HepG2 (cell line): ENCODE data around the gene C11orf58. TPM values are rescaled to one million over a fixed set of nuclear protein-coding genes. Genes with fewer than 3 reads are reported as not detected.

ENCODE experiments used
- ARID5B ChIP-seq: IDR thresholded peaks from 2 replicates; pipeline ENCODE4 v1.4.0; 2020; ENCODE audit warnings: mild to moderate bottlenecking, missing genetic modification reagents
- JUND ChIP-seq: sonication (generic); formaldehyde crosslinking; IDR thresholded peaks from 2 replicates; pipeline ENCODE4 v1.8.0; 2022; ENCODE audit warnings: mild to moderate bottlenecking, missing genetic modification reagents
- KAT8 ChIP-seq: IDR thresholded peaks from 2 replicates; pipeline ENCODE4 v1.6.1; 2016; ENCODE audit warnings: missing genetic modification reagents, missing compliant biosample characterization
- KDM2A ChIP-seq: sonication (generic); formaldehyde crosslinking; IDR thresholded peaks from 2 replicates; pipeline ENCODE4 v1.4.0; 2020; ENCODE audit warnings: low read depth, missing genetic modification reagents, borderline replicate concordance
- NCOR1 ChIP-seq: fragments of 200-600 bp; sonication (generic); IDR thresholded peaks from 2 replicates; pipeline ENCODE4 v1.7.0; 2017; ENCODE audit warnings: antibody characterized with exemption, low read length, borderline replicate concordance
- NPAS2 ChIP-seq: sonication (generic); formaldehyde crosslinking; IDR thresholded peaks from 2 replicates; pipeline ENCODE4 v1.8.0; 2022; ENCODE audit warnings: mild to moderate bottlenecking, missing genetic modification reagents, borderline replicate concordance
- PAF1 ChIP-seq: IDR thresholded peaks from 2 replicates; pipeline ENCODE4 v1.6.1; 2016; ENCODE audit warnings: missing genetic modification reagents, missing compliant biosample characterization
- SKIL ChIP-seq: sonication (generic); formaldehyde crosslinking; IDR thresholded peaks from 2 replicates; pipeline ENCODE4 v1.8.0; 2022; ENCODE audit warnings: missing genetic modification reagents, mild to moderate bottlenecking, moderate library complexity, borderline replicate concordance
- SOX13 ChIP-seq, 3 experiments: fragments of 450-650 bp in 1 of 3; sonication (generic) in 1 of 3; formaldehyde crosslinking in 1 of 3; IDR thresholded peaks in 2 of 3; conservative IDR thresholded peaks in 1 of 3; 2 replicates each; pipeline versions ENCODE4 v1.5.0 to v1.6.1; 2016 to 2020; ENCODE audit warnings: antibody characterized with exemption in 1 of 3, mild to moderate bottlenecking in 1 of 3, missing compliant biosample characterization in 1 of 3, missing genetic modification reagents in 1 of 3, moderate library complexity in 1 of 3
- SOX6 ChIP-seq, 2 experiments: fragments of 450-650 bp in 1 of 2; sonication (generic) in 1 of 2; formaldehyde crosslinking in 1 of 2; IDR thresholded peaks; 2 replicates each; pipeline versions ENCODE4 v1.4.0 to v1.6.1; 2017 to 2020; ENCODE audit warnings: antibody characterized with exemption in 1 of 2, mild to moderate bottlenecking in 1 of 2, missing genetic modification reagents in 1 of 2
- TCF7 ChIP-seq: sonication (generic); IDR thresholded peaks from 2 replicates; pipeline ENCODE4 v1.6.1; 2016; ENCODE audit warnings: antibody characterized with exemption, low read depth
- ZBTB42 ChIP-seq: sonication (generic); formaldehyde crosslinking; IDR thresholded peaks from 2 replicates; pipeline ENCODE4 v1.5.0; 2020; ENCODE audit warnings: mild to moderate bottlenecking, missing genetic modification reagents
- ZNF530 ChIP-seq: sonication (generic); formaldehyde crosslinking; IDR thresholded peaks from 2 replicates; pipeline ENCODE4 v1.5.0; 2020; ENCODE audit warnings: low read depth, mild to moderate bottlenecking, missing genetic modification reagents
- ZNF652 ChIP-seq: IDR thresholded peaks from 2 replicates; pipeline ENCODE4 v1.6.1; 2016; ENCODE audit warnings: low read depth, borderline replicate concordance
- ZNF670 ChIP-seq: sonication (generic); formaldehyde crosslinking; IDR thresholded peaks from 2 replicates; pipeline ENCODE4 v1.8.0; 2022; ENCODE audit warnings: mild to moderate bottlenecking, missing genetic modification reagents, borderline replicate concordance
- ZNF839 ChIP-seq: sonication (generic); formaldehyde crosslinking; IDR thresholded peaks from 2 replicates; pipeline ENCODE4 v1.4.0; 2020; ENCODE audit warnings: missing genetic modification reagents, mild to moderate bottlenecking, borderline replicate concordance
- polyA plus RNA-seq, 8 experiments: library from polyadenylated mRNA; depleted of rRNA in 3 of 8; stranded (reverse) in 7 of 8; unstranded in 1 of 8; fragments of >200 nt; fragmentation: Illumina TruSeq in 4 of 8; extraction: Trizol in 4 of 8; gene quantifications; 2 replicates each; pipeline versions ENCODE4 v1.2.1 to v1.2.3, GENCODE V29; 2011 to 2016; ENCODE audit warnings: low read depth in 4 of 8, missing spikeins in 1 of 8, mixed read lengths in 1 of 8; ENCODE audit not compliant: insufficient read depth in 1 of 8
- total RNA-seq, 5 experiments: library from RNA; depleted of rRNA; stranded (reverse); fragments of >200 nt; fragmentation: Illumina TruSeq; extraction: Trizol; gene quantifications; 2 replicates each; pipeline ENCODE4 v1.2.3, GENCODE V29; 2016; ENCODE audit warnings: low read depth in 1 of 5
- TF ChIP-seq, protein P1 (sequence below): sonication (generic); formaldehyde crosslinking; IDR thresholded peaks from 2 replicates; pipeline ENCODE4 v1.8.0; 2022; ENCODE audit warnings: missing genetic modification reagents, low read depth, mild to moderate bottlenecking, borderline replicate concordance
- TF ChIP-seq, protein P2 (sequence below): sonication (generic); formaldehyde crosslinking; IDR thresholded peaks from 2 replicates; pipeline ENCODE4 v1.4.0; 2020; ENCODE audit warnings: mild to moderate bottlenecking, low read depth, missing genetic modification reagents
- TF ChIP-seq, protein P3 (sequence below): conservative IDR thresholded peaks from 2 replicates; pipeline ENCODE4 v1.6.1; 2018; ENCODE audit warnings: missing genetic modification reagents

C11orf58 gene
- total and polyA plus RNA-seq, 2 of the 13 experiments (the other 11 are each of a cell fraction or from before 2014, with no cell fraction given) = 83.8 to 167 TPM

GRCh38 chr11:16804104-16804947 lies 65.9 kb downstream of the C11orf58 start (continued):
- no peak for TF ChIP-seq ZBTB42 (CRISPR knock-in tag)
- TF ChIP-seq, protein P1, sequence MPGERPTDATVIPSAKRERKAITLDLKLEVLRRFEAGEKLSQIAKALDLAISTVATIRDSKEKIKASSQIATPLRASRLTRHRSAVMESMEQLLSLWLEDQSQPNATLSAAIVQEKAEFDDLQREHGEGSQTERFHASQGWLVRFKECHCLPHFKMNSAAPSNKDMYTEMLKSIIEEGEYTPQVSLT (CRISPR knock-in tag) = no peak
- TF ChIP-seq KAT8 (CRISPR knock-in tag) = peak; percentile 28; the same call in 1 of the 2 replicates
- TF ChIP-seq TCF7 = 0 out of 2 replicates have a peak, but pooled peaks have one; percentile 23
- TF ChIP-seq KDM2A (CRISPR knock-in tag) = no peak
- peak; percentile 38; the same call in 1 of the 2 replicates for TF ChIP-seq NCOR1
- peak; percentile 67 for TF ChIP-seq ARID5B
- no peak for TF ChIP-seq JUND (CRISPR knock-in tag)
- TF ChIP-seq SOX6 (IDR thresholded peaks at IDR 0.05) = no peak
- TF ChIP-seq SOX6 (CRISPR knock-in tag; IDR thresholded peaks at IDR 0.05) = peak; percentile 71
- TF ChIP-seq NPAS2 = no peak
- TF ChIP-seq, protein P2, sequence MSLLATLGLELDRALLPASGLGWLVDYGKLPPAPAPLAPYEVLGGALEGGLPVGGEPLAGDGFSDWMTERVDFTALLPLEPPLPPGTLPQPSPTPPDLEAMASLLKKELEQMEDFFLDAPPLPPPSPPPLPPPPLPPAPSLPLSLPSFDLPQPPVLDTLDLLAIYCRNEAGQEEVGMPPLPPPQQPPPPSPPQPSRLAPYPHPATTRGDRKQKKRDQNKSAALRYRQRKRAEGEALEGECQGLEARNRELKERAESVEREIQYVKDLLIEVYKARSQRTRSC (CRISPR knock-in tag) = no peak
- no peak for TF ChIP-seq ZNF670
- no peak for TF ChIP-seq SKIL (CRISPR knock-in tag)
- TF ChIP-seq PAF1 (CRISPR knock-in tag) = no peak
- TF ChIP-seq ZNF530 (CRISPR knock-in tag) = no peak
- TF ChIP-seq SOX13 (IDR thresholded peaks at IDR 0.05) = no peak
- TF ChIP-seq SOX13 (CRISPR knock-in tag; conservative IDR thresholded peaks at IDR 0.05 in 1 of 2, IDR thresholded peaks at IDR 0.05 in 1 of 2) = peak in 1 of 2 experiments; percentile 78; a peak in 2 of 4 replicates
- no peak for TF ChIP-seq ZNF652 (CRISPR knock-in tag)
- TF ChIP-seq, protein P3, sequence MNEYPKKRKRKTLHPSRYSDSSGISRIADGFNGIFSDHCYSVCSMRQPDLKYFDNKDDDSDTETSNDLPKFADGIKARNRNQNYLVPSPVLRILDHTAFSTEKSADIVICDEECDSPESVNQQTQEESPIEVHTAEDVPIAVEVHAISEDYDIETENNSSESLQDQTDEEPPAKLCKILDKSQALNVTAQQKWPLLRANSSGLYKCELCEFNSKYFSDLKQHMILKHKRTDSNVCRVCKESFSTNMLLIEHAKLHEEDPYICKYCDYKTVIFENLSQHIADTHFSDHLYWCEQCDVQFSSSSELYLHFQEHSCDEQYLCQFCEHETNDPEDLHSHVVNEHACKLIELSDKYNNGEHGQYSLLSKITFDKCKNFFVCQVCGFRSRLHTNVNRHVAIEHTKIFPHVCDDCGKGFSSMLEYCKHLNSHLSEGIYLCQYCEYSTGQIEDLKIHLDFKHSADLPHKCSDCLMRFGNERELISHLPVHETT (CRISPR knock-in tag) = no peak
- TF ChIP-seq ZNF839 (CRISPR knock-in tag) = no peak
